HG02798 (cell line): ENCODE measurements around the gene EEFSEC.

Experiments used
- ATAC-seq: cut with Tn5 transposase; IDR thresholded peaks from one replicate; pipeline ENCODE4 v1.9.1; 2021; ENCODE audit warnings: mild to moderate bottlenecking; ENCODE audit not compliant: unreplicated experiment, poor library complexity

EEFSEC gene

GRCh38 chr3:128376516-128376915, 223.2 kb downstream of the EEFSEC start:
- ATAC-seq, result no peak

- ATAC-seq, result no peak
Measured at GRCh38 chr3:128378631-128379347, 225.5 kb downstream of the EEFSEC start.

GRCh38 chr3:128379367-128380160, 226.3 kb downstream of the EEFSEC start:
- no peak for ATAC-seq

GRCh38 chr3:128380295-128380694, 227.0 kb downstream of the EEFSEC start:
- no peak for ATAC-seq

GRCh38 chr3:128380719-128381118, 227.4 kb downstream of the EEFSEC start:
- no peak for ATAC-seq

- no peak for ATAC-seq
Measured at GRCh38 chr3:128381609-128382008, 228.3 kb downstream of the EEFSEC start.

- ATAC-seq, result no peak
Measured at GRCh38 chr3:128382221-128382807, 229.0 kb downstream of the EEFSEC start.

GRCh38 chr3:128383316-128384235, 230.3 kb downstream of the EEFSEC start:
- ATAC-seq, result no peak

- ATAC-seq, result no peak
Measured at GRCh38 chr3:128385080-128385832, 232.0 kb downstream of the EEFSEC start.

- ATAC-seq, result no peak
Measured at GRCh38 chr3:128388932-128389331, 235.7 kb downstream of the EEFSEC start.

- ATAC-seq, result no peak
Measured at GRCh38 chr3:128390867-128391266, 237.6 kb downstream of the EEFSEC start.

- ATAC-seq, result no peak
Measured at GRCh38 chr3:128392021-128392420, 238.7 kb downstream of the EEFSEC start.

- ATAC-seq, result no peak
Measured at GRCh38 chr3:128392818-128393544, 239.7 kb downstream of the EEFSEC start.

GRCh38 chr3:128394033-128394432, 240.8 kb downstream of the EEFSEC start:
- ATAC-seq, result no peak

GRCh38 chr3:128395046-128395445, 241.8 kb downstream of the EEFSEC start:
- ATAC-seq, result no peak

GRCh38 chr3:128395500-128396162, 242.3 kb downstream of the EEFSEC start:
- ATAC-seq, result no peak

- ATAC-seq, result no peak
Measured at GRCh38 chr3:128397484-128397883, 244.2 kb downstream of the EEFSEC start.

- ATAC-seq, result no peak
Measured at GRCh38 chr3:128398586-128398985, 245.3 kb downstream of the EEFSEC start.
